ENCODE data around the gene PTPRG. TPM values are rescaled to one million over a fixed set of nuclear protein-coding genes. Genes with fewer than 3 reads are reported as not detected.

The PTPRG gene
- total RNA-seq, 1 experiment from 2014 or later = 69.3 TPM

GRCh38 chr3:61618231-61618630, 56.9 kb downstream of the PTPRG start:
- Histone ChIP-seq H3K23me2 (ENCODE audit: insufficient read length, low read depth, low read length, poor library complexity, severe bottlenecking) (no peaks in the 10 kb centered on the region), H3K27ac (ENCODE audit: insufficient read length, low read depth, low read length) (no peak overlapping the region), H2BK20ac (ENCODE audit: low read depth, low read length, poor library complexity, severe bottlenecking) (no peak overlapping the region), H4K5ac (ENCODE audit: insufficient read length, low read depth, low read length) (no peak overlapping the region), H2BK15ac (ENCODE audit: low read depth, low read length) (no peak overlapping the region), H3K23ac (ENCODE audit: insufficient read length, low read depth, low read length) (no peak overlapping the region), H2BK5ac (ENCODE audit: insufficient read length, low read length) (no peak overlapping the region), H3K79me1 (ENCODE audit: insufficient read depth, low read depth, low read length, poor library complexity, severe bottlenecking) (peaks cover 4% of the 10 kb centered on the region), H3K27me3 (ENCODE audit: insufficient read depth, low read length) (no peaks in the 10 kb centered on the region), H3K79me2 (ENCODE audit: insufficient read depth, low read length) (peaks cover 43% of the 10 kb centered on the region), H4K20me1 (ENCODE audit: control insufficient read depth, insufficient read depth, insufficient read length) (no peaks in the 10 kb centered on the region), H3K14ac (ENCODE audit: insufficient read depth, low read length) (no peak overlapping the region), H3K4me2 (ENCODE audit: insufficient read depth, insufficient read length, low read length) (no peak overlapping the region), H4K91ac (ENCODE audit: insufficient read length, low read depth, low read length) (no peak overlapping the region), H3K18ac (ENCODE audit: insufficient read length, low read depth, low read length) (no peak overlapping the region), H2BK12ac (ENCODE audit: insufficient read length, low read depth, low read length) (no peak overlapping the region), H2AK5ac (ENCODE audit: insufficient read length, low read length) (no peak overlapping the region), H3K4me1 (ENCODE audit: insufficient read depth, low read length) (peaks cover 13% of the 10 kb centered on the region), H3K9ac (ENCODE audit: extremely low read depth, insufficient read length, low read length) (no peak overlapping the region), H4K8ac (replicated peaks; ENCODE audit: insufficient read length, low read depth, low read length) (no peak overlapping the region), H3K9me3 (ENCODE audit: control insufficient read depth, low read depth, low read length) (no peaks in the 10 kb centered on the region), H2AFZ (ENCODE audit: low read length) (no peak overlapping the region), H3K4ac (ENCODE audit: low read depth, low read length) (no peak overlapping the region), H3K56ac (ENCODE audit: insufficient read length, low read depth, low read length) (no peak overlapping the region), H3T11ph (ENCODE audit: low read length) (no peak overlapping the region), H2BK120ac (ENCODE audit: low read depth, low read length, poor library complexity, severe bottlenecking) (no peak overlapping the region)
- Mint-ChIP-seq H3K27me3 (ENCODE audit: low read depth) (no peaks in the 10 kb centered on the region), H3K4me1 (peaks cover 34 to 38% of the 10 kb centered on the region in 2 experiments), H3K36me3 (ENCODE audit: insufficient read depth in 1 of 3, low read depth in 3 of 3) (peaks cover 9 to 18% (median 11%) of the 10 kb centered on the region in 3 experiments), H3K27ac (no peak overlapping the region), H3K9me3 (no peaks in the 10 kb centered on the region), H3K4me3 (no peak overlapping the region)
- TF ChIP-seq, protein P1, sequence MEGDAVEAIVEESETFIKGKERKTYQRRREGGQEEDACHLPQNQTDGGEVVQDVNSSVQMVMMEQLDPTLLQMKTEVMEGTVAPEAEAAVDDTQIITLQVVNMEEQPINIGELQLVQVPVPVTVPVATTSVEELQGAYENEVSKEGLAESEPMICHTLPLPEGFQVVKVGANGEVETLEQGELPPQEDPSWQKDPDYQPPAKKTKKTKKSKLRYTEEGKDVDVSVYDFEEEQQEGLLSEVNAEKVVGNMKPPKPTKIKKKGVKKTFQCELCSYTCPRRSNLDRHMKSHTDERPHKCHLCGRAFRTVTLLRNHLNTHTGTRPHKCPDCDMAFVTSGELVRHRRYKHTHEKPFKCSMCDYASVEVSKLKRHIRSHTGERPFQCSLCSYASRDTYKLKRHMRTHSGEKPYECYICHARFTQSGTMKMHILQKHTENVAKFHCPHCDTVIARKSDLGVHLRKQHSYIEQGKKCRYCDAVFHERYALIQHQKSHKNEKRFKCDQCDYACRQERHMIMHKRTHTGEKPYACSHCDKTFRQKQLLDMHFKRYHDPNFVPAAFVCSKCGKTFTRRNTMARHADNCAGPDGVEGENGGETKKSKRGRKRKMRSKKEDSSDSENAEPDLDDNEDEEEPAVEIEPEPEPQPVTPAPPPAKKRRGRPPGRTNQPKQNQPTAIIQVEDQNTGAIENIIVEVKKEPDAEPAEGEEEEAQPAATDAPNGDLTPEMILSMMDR (conservative IDR thresholded peaks at IDR 0.05) = no peak
- WGBS (ENCODE audit: extremely low coverage, insufficient read length, low lambda C conversion rate) = no CpG with 5 or more reads among the region's 2 CpGs
- no peak for DNase-seq
